Heart right ventricle (tissue), 16 donors: Measurements from ENCODE around the gene MGAT5. TPM values are rescaled to one million over a fixed set of nuclear protein-coding genes. Genes with fewer than 3 reads are reported as not detected.

Experiments
- ATAC-seq, 8 donors: fragments of 200-7000 bp; cut with Tn5 transposase; one replicate each; pipeline ENCODE4 v1.9.1; 2020; ENCODE audit warnings: mild to moderate bottlenecking in 8 of 8, moderate library complexity in 8 of 8, moderate number of reproducible peaks in 1 of 8
- DNase-seq, 2 donors: peaks; one replicate each; pipeline ENCODE4 v3.0.0-alpha.2; 2020
- H3K27ac ChIP-seq, 10 donors: fragments of 200-600 bp; sonication (generic) in 2 of 10; one replicate each; pipeline versions ENCODE4 v1.5.0 to v1.8.0; 2020 to 2022; ENCODE audit warnings: mild to moderate bottlenecking in 3 of 10
- H3K27me3 ChIP-seq, 7 donors: fragments of 200-600 bp; one replicate each; pipeline ENCODE4 v1.8.0; 2021 to 2022; ENCODE audit warnings: mild to moderate bottlenecking in 2 of 7
- H3K36me3 ChIP-seq, 9 donors: fragments of 200-600 bp; sonication (generic) in 1 of 9; one replicate each; pipeline versions ENCODE4 v1.5.0 to v1.8.0; 2020 to 2022; ENCODE audit warnings: mild to moderate bottlenecking in 2 of 9
- H3K4me1 ChIP-seq, 9 donors: fragments of 200-600 bp; sonication (generic) in 1 of 9; one replicate each; pipeline versions ENCODE4 v1.5.0 to v1.8.0; 2020 to 2022; ENCODE audit warnings: mild to moderate bottlenecking in 4 of 9
- H3K4me3 ChIP-seq, 10 donors: fragments of 200-600 bp; sonication (generic) in 2 of 10; one replicate each; pipeline versions ENCODE4 v1.5.0 to v1.8.0; 2020 to 2022; ENCODE audit warnings: mild to moderate bottlenecking in 7 of 10, moderate library complexity in 2 of 10
- H3K9me3 ChIP-seq, 11 donors: fragments of 200-600 bp in 10 of 11; sonication (generic) in 2 of 11; one replicate each; pipeline versions ENCODE4 v1.5.0 to v1.8.0; 2013 to 2022; ENCODE audit warnings: mild to moderate bottlenecking in 2 of 11, control low read depth in 1 of 11, moderate library complexity in 1 of 11
- CTCF ChIP-seq, 9 donors: fragments of 200-600 bp; sonication (generic) in 2 of 9; IDR thresholded peaks; one replicate each; pipeline versions ENCODE4 v1.5.0 to v1.8.0; 2021 to 2022; ENCODE audit warnings: antibody characterized with exemption in 9 of 9, mild to moderate bottlenecking in 5 of 9, moderate library complexity in 1 of 9
- WGBS, 2 donors: extraction: QIAGEN DNeasy Blood & Tissue Kit; methylation state at CpG; one replicate each; pipeline ENCODE4 v1.1.7; 2013; ENCODE audit warnings: inconsistent platforms in 1 of 2; 5-methylcytosine and 5-hydroxymethylcytosine counted together
- intact Hi-C, 10 donors: fragments of 100-400 bp; cut with DNase I; formaldehyde crosslinking; loops; one replicate each; pipeline versions ENCODE4 v1.11.1 to v1.14.2; 2022
- polyA plus RNA-seq, 2 donors: library from polyadenylated mRNA; stranded (reverse); fragments of 200-250 nt; gene quantifications; one replicate each; pipeline ENCODE4 v1.2.3, GENCODE V29; 2013
- total RNA-seq, 10 donors: library from RNA; stranded (reverse); fragmentation: NEBNext Ultra II Directional in 3 of 10; extraction: Animal tissue kit (Norgen Biotek cat#: 25700) in 3 of 10; gene quantifications; one replicate each; pipeline versions ENCODE4 v1.2.1 to v1.2.4, GENCODE V29; 2021 to 2023
- donor health status: Arrhythmogenic right ventricular cardiomyopathy.
- donor health status: ischemic (EF 13 %, LVEDD 7.1; RV severe dilation, severe dysfunction).
- donor health status: healthy with polysubstance abuse.
- donor health status: DM: no; HTN: yes; CAD: no.
- donor health status: DM: no; HTN: no; CAD: no.
- donor health status: ischemic (EF 25% LVEDD 6.9; RV normal size, moderate dysfunction).
- donor health status: ischemic (EF 25% LVEDD 5.7; RV mildly dilated, moderate dysfunction).
- donor health status: healthy.
- donor health status: DM: yes; HTN: yes; CAD: no.
- donor health status: Ischemic cardiomyopathy.
- donor health status: ischemic (EF 35%, LVEDD 5.7; RV mildly dilated, moderate dysfunction).
- donor health status: nonischemic (EF 11% LVEDD 7.7; RV severe dilation, severe dysfunction).
- donor health status: DM: yes; HTN: yes; CAD: no.
- donor health status: PGD.
- donor health status: ischemic (EF 29% LVEDD 5.4; RV normal size, mild dysfunction).
- donor health status: nonischemic (EF 23%, LVEDD 6.1; RV moderate dilation, normal function).

The MGAT5 gene
- total and polyA plus RNA-seq, 12 donors, result 6.4 to 111 (median 92.2) TPM

GRCh38 chr2:134256956-134257355 is 3.1 kb downstream of the MGAT5 start:
- WGBS, 2 donors, result 88 to 90% methylated on average over 2 of the region's 2 CpGs
- peaks cover 22 to 76% (median 74%) of the 10 kb centered on the region in 9 donors for H3K4me1 ChIP-seq
- no peaks in the 10 kb centered on the region for H3K27me3 ChIP-seq
- no peak for TF ChIP-seq CTCF (IDR thresholded peaks at IDR 0.05)
- H3K36me3 ChIP-seq, result peaks cover 0 to 27% (median 0%) of the 10 kb centered on the region in 9 donors
- intact Hi-C loops, result loop anchor here in 4 of 10 donors (5.0 to 10.0 kb wide), 3 partner anchors 132 to 372 kb away; no protein-coding TSS in a partner anchor
- H3K9me3 ChIP-seq, result no peaks in the 10 kb centered on the region
- DNase-seq (no peak), ATAC-seq (no peak)
- no peak overlapping the region for H3K4me3 ChIP-seq
- H3K27ac ChIP-seq, result no peak overlapping the region

DNA sequence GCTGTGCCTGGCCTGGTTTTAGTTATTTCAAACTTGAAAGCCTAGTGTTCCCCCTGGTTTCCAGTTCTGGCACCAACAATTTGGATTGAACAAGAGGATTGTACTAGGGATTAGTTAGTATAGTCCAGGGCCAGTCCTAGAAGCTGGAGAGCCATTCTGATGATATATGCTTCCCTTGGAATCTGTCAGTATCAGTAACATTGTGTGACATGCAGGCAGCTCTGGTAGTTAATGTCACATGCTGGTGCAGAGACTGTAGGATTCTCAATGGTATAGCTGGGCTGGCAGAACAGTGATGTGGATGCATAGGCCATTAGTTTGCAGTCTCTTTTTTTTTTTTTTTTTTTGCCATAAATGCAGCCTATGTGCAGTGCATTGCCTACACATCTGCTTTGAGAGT is 3.6 kb downstream of the MGAT5 start:
- no peak for TF ChIP-seq CTCF (IDR thresholded peaks at IDR 0.05)
- peaks cover 0 to 27% (median 0%) of the 10 kb centered on the region in 9 donors for H3K36me3 ChIP-seq
- ATAC-seq (no peak), DNase-seq (no peak)
- H3K4me1 ChIP-seq, result peaks cover 27 to 76% (median 74%) of the 10 kb centered on the region in 9 donors
- no peak overlapping the region for H3K4me3 ChIP-seq
- intact Hi-C loops, result loop anchor here in 4 of 10 donors (5.0 to 10.0 kb wide), 3 partner anchors 133 to 373 kb away; no protein-coding TSS in a partner anchor
- H3K27me3 ChIP-seq, result no peaks in the 10 kb centered on the region
- no peak overlapping the region for H3K27ac ChIP-seq
- no peaks in the 10 kb centered on the region for H3K9me3 ChIP-seq

GRCh38 chr2:134257965-134258683 is 4.3 kb downstream of the MGAT5 start:
- DNase-seq (no peak), ATAC-seq (no peak)
- Histone ChIP-seq H3K36me3 (peaks cover 0 to 27% (median 0%) of the 10 kb centered on the region in 9 donors), H3K4me3 (no peak overlapping the region), H3K27me3 (no peaks in the 10 kb centered on the region), H3K27ac (peak overlapping the region; percentile 54 to 82 (median 78)), H3K9me3 (no peaks in the 10 kb centered on the region), H3K4me1 (peaks cover 31 to 77% (median 75%) of the 10 kb centered on the region in 9 donors)
- WGBS, 2 donors, result 89 to 92% methylated on average over 7 of the region's 7 CpGs
- TF ChIP-seq CTCF (IDR thresholded peaks at IDR 0.05), result no peak
- intact Hi-C loops, result loop anchor here in 4 of 10 donors (5.0 to 10.0 kb wide), 3 partner anchors 133 to 373 kb away; no protein-coding TSS in a partner anchor

GRCh38 chr2:134258684-134259388 is 5.0 kb downstream of the MGAT5 start:
- intact Hi-C loops, result loop anchor here in 4 of 10 donors (5.0 to 10.0 kb wide), 3 partner anchors 134 to 374 kb away; no protein-coding TSS in a partner anchor

More at GRCh38 chr2:134258684-134259388, 5.0 kb downstream of the MGAT5 start:
- H3K36me3 ChIP-seq, result peaks cover 0 to 25% (median 0%) of the 10 kb centered on the region in 9 donors
- TF ChIP-seq CTCF (IDR thresholded peaks at IDR 0.05), result peak in 5 of 9 donors; percentile 6 to 56 (median 46)
- peak overlapping the region; percentile 61 to 84 (median 79) for H3K27ac ChIP-seq
- DNase-seq (peak; percentile 41 to 48), ATAC-seq (peak; percentile 52 to 94 (median 76))
- H3K4me3 ChIP-seq, result no peak overlapping the region
- H3K9me3 ChIP-seq, result no peaks in the 10 kb centered on the region
- WGBS, 2 donors, result 24 to 39% methylated on average over 7 of the region's 7 CpGs
- peaks cover 33 to 75% (median 73%) of the 10 kb centered on the region in 9 donors for H3K4me1 ChIP-seq
- no peaks in the 10 kb centered on the region for H3K27me3 ChIP-seq
